ENCODE results near the gene CNPY4.

CNPY4 gene

DNA sequence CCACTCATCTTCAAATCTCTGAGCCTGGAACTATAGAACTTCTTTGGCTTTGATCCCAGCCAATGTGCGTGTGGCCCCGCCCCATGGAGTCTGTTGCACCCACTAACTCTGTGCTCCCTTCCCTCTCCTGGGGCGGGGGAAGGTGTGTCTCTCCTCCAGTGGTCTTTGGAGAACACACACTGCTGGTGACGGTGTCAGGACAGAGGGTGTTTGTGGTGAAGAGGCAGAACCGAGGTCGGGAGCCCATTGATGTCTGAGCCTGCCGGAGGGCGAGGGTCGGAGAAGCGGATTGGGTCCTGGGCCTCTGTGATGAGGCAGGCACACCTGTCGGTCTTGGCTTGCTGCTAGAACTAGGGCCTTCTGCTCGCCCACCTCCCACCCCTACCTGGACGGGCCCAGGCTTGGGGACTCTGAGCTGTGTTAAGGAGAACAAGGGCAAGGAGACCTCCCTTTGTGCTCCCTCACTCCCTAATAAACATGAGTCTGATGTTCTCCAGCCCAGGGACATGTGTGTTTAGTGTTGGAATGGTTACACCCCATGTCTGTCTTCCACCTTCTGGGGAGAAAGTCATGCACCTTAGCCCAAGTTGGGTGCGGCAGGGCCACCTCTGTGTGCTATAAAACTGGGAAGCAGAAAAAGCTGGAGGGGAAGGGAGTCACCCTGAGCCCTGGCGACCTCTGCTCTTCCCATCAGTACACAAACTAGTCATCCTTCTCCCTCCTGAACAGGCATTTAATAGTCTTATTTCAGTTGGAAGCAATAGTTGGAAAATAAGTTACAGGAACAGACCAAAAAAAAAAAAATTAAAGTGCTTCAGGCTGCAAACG is 34.5 kb downstream of the CNPY4 start:
- peak in 1 of 2 experiments; percentile 27 for DNase-seq (ENCODE audit: low read depth in 1 of 2, low spot score in 1 of 2)
- H3K4me3 ChIP-seq (replicated peaks; ENCODE audit: insufficient read depth, low read length), result no peak overlapping the region
- no peak overlapping the region; the same call in 1 of the 2 replicates for H3K27ac ChIP-seq (replicated peaks)
- H3K27me3 ChIP-seq (ENCODE audit: insufficient read depth, poor library complexity, severe bottlenecking), result no peaks in the 10 kb centered on the region
- no peak for TF ChIP-seq SPI1 (IDR thresholded peaks at IDR 0.05; ENCODE audit: borderline replicate concordance, low read depth)
- TF ChIP-seq, protein P1, sequence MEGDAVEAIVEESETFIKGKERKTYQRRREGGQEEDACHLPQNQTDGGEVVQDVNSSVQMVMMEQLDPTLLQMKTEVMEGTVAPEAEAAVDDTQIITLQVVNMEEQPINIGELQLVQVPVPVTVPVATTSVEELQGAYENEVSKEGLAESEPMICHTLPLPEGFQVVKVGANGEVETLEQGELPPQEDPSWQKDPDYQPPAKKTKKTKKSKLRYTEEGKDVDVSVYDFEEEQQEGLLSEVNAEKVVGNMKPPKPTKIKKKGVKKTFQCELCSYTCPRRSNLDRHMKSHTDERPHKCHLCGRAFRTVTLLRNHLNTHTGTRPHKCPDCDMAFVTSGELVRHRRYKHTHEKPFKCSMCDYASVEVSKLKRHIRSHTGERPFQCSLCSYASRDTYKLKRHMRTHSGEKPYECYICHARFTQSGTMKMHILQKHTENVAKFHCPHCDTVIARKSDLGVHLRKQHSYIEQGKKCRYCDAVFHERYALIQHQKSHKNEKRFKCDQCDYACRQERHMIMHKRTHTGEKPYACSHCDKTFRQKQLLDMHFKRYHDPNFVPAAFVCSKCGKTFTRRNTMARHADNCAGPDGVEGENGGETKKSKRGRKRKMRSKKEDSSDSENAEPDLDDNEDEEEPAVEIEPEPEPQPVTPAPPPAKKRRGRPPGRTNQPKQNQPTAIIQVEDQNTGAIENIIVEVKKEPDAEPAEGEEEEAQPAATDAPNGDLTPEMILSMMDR (IDR thresholded peaks at IDR 0.05; ENCODE audit: insufficient read depth, low read length), result no peak
- peak; percentile 12; the same call in 1 of the 2 replicates for TF ChIP-seq POLR2AphosphoS5 (IDR thresholded peaks at IDR 0.05; ENCODE audit: low read depth)

DNA sequence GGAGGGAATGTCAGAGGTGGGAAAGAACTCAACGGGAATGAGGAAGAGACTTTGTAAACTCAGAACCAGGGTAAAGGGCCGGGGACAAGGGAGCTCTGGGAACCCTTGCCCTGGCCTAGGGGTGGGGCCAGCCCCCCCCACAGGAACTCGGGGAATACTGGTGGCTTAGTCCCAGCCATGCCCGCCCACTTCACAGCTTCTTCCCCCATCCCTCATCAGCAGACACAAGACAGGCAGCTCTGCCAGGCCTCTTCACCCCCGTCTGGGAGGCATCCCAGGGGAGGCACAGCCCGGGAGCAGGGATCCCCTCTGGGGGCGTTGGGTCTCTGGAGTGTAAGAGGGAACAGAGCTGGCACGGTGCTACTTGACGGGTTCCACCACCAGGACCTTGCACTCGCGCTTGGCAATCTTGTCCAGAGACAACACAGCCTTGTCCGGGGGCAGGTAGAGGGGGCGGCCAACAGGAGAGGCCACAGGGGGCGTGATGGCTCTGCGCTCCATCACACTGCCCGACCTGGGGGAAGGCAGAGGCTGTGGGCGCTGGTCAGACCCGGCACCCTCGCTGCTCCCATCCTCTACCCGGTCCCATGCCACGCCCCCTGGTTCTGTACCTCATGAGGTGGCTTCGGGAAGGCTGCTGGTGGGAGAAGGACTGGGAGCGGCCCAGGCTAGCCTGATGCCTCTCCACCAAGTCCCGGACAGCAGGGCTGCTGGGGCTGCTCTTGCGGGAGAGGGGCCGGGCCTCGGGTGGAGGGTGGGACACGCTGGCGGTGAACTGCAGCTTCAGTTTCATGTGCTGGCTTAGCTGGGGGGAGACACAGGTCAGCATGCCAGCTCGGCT is 35.4 kb downstream of the CNPY4 start:
- Histone ChIP-seq H3K27me3 (ENCODE audit: insufficient read depth, poor library complexity, severe bottlenecking) (no peaks in the 10 kb centered on the region), H3K4me3 (replicated peaks; ENCODE audit: insufficient read depth, low read length) (no peak overlapping the region), H3K27ac (replicated peaks) (no peak overlapping the region)
- peak in 1 of 2 experiments; percentile 25 for DNase-seq (ENCODE audit: low read depth in 1 of 2, low spot score in 1 of 2)
- no peak for TF ChIP-seq SPI1 (IDR thresholded peaks at IDR 0.05; ENCODE audit: borderline replicate concordance, low read depth)

DNA sequence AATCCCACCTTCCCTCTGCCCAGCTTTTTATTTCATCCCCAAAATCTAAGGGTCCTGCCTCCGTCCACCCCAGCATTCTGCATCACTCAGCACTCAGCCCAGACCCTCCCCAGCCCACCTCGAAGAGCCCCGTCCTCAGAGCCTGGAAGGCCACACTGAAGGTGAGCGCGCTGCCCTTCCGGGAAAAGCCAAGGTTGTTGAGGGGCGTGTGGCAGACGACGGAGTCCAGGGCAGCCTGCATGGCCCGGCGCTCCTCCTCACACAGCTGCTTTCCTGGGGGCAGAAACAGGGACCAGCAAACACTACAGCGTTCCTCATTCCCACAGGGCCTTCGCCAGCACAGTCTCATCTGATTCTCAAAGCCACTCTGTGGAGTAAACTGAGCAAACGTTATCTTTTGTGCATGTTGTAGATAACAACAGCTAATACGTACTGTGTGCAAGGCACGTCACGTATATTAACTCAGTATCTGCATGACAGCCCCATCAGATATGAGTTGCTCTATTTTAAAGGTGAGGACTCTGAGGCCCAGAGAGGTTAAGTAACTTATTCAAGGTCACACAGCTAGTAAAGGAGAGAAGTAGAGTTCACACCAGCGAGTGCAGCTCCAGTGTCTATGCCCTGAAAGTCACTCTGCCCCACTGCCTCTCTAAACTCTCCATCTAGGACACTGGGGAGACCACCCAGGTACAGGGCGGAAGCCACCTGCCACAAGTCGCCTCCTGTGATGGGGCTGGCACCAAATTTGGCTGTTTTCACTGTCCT is 36.3 kb downstream of the CNPY4 start:
- no peak overlapping the region for H3K4me3 ChIP-seq (replicated peaks; ENCODE audit: insufficient read depth, low read length)
- TF ChIP-seq POLR2AphosphoS5 (IDR thresholded peaks at IDR 0.05; ENCODE audit: low read depth) (no peak), SPI1 (IDR thresholded peaks at IDR 0.05; ENCODE audit: borderline replicate concordance, low read depth) (no peak), GABPA (IDR thresholded peaks at IDR 0.05; ENCODE audit: low read depth) (no peak)
- TF ChIP-seq, protein P1 (IDR thresholded peaks at IDR 0.05; ENCODE audit: insufficient read depth, low read length), result no peak
- TF ChIP-seq, protein P2, sequence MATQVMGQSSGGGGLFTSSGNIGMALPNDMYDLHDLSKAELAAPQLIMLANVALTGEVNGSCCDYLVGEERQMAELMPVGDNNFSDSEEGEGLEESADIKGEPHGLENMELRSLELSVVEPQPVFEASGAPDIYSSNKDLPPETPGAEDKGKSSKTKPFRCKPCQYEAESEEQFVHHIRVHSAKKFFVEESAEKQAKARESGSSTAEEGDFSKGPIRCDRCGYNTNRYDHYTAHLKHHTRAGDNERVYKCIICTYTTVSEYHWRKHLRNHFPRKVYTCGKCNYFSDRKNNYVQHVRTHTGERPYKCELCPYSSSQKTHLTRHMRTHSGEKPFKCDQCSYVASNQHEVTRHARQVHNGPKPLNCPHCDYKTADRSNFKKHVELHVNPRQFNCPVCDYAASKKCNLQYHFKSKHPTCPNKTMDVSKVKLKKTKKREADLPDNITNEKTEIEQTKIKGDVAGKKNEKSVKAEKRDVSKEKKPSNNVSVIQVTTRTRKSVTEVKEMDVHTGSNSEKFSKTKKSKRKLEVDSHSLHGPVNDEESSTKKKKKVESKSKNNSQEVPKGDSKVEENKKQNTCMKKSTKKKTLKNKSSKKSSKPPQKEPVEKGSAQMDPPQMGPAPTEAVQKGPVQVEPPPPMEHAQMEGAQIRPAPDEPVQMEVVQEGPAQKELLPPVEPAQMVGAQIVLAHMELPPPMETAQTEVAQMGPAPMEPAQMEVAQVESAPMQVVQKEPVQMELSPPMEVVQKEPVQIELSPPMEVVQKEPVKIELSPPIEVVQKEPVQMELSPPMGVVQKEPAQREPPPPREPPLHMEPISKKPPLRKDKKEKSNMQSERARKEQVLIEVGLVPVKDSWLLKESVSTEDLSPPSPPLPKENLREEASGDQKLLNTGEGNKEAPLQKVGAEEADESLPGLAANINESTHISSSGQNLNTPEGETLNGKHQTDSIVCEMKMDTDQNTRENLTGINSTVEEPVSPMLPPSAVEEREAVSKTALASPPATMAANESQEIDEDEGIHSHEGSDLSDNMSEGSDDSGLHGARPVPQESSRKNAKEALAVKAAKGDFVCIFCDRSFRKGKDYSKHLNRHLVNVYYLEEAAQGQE (IDR thresholded peaks at IDR 0.05; ENCODE audit: insufficient replicate concordance, low read depth), result no peak
- no peak overlapping the region; the same call in 1 of the 2 replicates for H3K27ac ChIP-seq (replicated peaks)
- DNase-seq (ENCODE audit: low read depth in 1 of 2, low spot score in 1 of 2), result peak in 1 of 2 experiments; percentile 15
- no peaks in the 10 kb centered on the region for H3K27me3 ChIP-seq (ENCODE audit: insufficient read depth, poor library complexity, severe bottlenecking)

DNA sequence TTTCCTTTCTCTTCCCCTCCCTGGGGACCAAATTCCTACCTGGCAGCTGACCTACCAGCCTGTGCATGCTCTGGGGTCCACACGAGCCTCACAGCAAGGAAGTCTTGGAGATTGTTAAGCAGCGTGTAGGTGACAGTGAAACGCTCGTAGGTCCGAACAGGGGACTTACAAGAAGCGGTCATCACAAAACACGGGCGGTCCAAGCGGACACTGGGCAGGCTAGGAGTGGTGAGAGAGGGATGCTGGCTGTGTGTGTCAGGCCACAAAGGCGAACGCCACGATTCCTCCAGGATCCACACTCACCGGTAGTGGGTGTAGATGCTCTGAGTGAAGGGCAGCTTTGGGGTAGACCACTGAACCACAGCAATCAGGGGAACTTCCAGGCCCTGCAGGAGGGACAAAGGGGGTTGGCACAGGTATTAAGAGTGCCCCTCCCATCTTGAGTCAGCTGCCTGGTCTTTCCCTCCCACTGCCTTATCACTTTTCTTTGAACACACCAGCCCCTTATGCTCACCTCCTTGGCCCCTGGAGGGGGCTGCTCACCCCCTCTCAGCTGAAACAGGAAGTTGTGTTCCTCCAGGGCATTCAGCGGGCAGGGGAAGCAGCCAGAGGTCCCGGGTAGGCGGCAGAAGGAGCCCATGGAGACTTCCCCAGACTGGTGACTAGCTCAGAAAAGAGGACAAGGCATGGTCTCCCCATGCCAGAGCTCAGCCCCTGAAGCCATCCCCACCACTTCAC is 37.1 kb downstream of the CNPY4 start:
- DNase-seq (ENCODE audit: low read depth in 1 of 2, low spot score in 1 of 2), result peak; percentile 59 to 68
- peak; percentile 18; the same call in 1 of the 2 replicates for TF ChIP-seq POLR2AphosphoS5 (IDR thresholded peaks at IDR 0.05; ENCODE audit: low read depth)
- peak; percentile 7; the same call in 1 of the 2 replicates for TF ChIP-seq SPI1 (IDR thresholded peaks at IDR 0.05; ENCODE audit: borderline replicate concordance, low read depth)
- TF ChIP-seq, protein P2 (IDR thresholded peaks at IDR 0.05; ENCODE audit: insufficient replicate concordance, low read depth), result no peak
- H3K4me3 ChIP-seq (replicated peaks; ENCODE audit: insufficient read depth, low read length), result peak overlapping the region; percentile 79; the same call in 1 of the 2 replicates
- H3K27me3 ChIP-seq (ENCODE audit: insufficient read depth, poor library complexity, severe bottlenecking), result no peaks in the 10 kb centered on the region
- H3K27ac ChIP-seq (replicated peaks), result peak overlapping the region; percentile 21
